HepG2 (cell line): ENCODE data around the gene STK25. TPM values are rescaled to one million over a fixed set of nuclear protein-coding genes. Genes with fewer than 3 reads are reported as not detected.
A peak's percentile ranks its signal among the peaks of the same experiment; 100 is the strongest.

Experiments
- HMGA1 ChIP-seq: sonication (generic); formaldehyde crosslinking; conservative IDR thresholded peaks from 2 replicates; pipeline ENCODE4 v1.4.0; 2020; ENCODE audit warnings: missing genetic modification reagents
- NFE2L1 ChIP-seq: sonication (generic); formaldehyde crosslinking; IDR thresholded peaks from 2 replicates; pipeline ENCODE4 v1.4.0; 2020; ENCODE audit warnings: missing genetic modification reagents, mild to moderate bottlenecking, borderline replicate concordance
- NFIB ChIP-seq: sonication (generic); formaldehyde crosslinking; IDR thresholded peaks from 2 replicates; pipeline ENCODE4 v1.9.0; 2021; ENCODE audit warnings: missing genetic modification reagents, mild to moderate bottlenecking, borderline replicate concordance
- NR3C1 ChIP-seq: sonication (generic); formaldehyde crosslinking; IDR thresholded peaks from 2 replicates; pipeline ENCODE4 v1.4.0; 2020; ENCODE audit warnings: missing genetic modification reagents
- SMAD9 ChIP-seq: sonication (generic); formaldehyde crosslinking; IDR thresholded peaks from 2 replicates; pipeline ENCODE4 v1.5.1; 2020; ENCODE audit warnings: mild to moderate bottlenecking, missing genetic modification reagents
- SOX5 ChIP-seq: IDR thresholded peaks from 2 replicates; pipeline ENCODE4 v1.6.1; 2016; ENCODE audit warnings: borderline replicate concordance
- SRSF9 ChIP-seq: fragments of 200-400 bp; formaldehyde crosslinking; IDR thresholded peaks from 2 replicates; pipeline ENCODE4 v1.6.1; 2018; ENCODE audit warnings: borderline replicate concordance, mild to moderate bottlenecking, low read depth, low read length; ENCODE audit not compliant: insufficient read depth, poor library complexity, severe bottlenecking
- STAG1 ChIP-seq: sonication (generic); formaldehyde crosslinking; IDR thresholded peaks from 2 replicates; pipeline ENCODE4 v1.4.0; 2020; ENCODE audit warnings: missing genetic modification reagents
- ZKSCAN1 ChIP-seq: fragments of 150-350 bp; IDR thresholded peaks from 2 replicates; pipeline ENCODE4 v1.6.1; 2014; ENCODE audit warnings: low read length
- ZNF207 ChIP-seq: fragments of 450-650 bp; IDR thresholded peaks from 2 replicates; pipeline ENCODE4 v1.6.1; 2016; ENCODE audit warnings: antibody characterized with exemption, borderline replicate concordance
- ZNF790 ChIP-seq: sonication (generic); formaldehyde crosslinking; IDR thresholded peaks from 2 replicates; pipeline ENCODE4 v1.8.0; 2022; ENCODE audit warnings: missing genetic modification reagents, mild to moderate bottlenecking, borderline replicate concordance
- ZNF839 ChIP-seq: sonication (generic); formaldehyde crosslinking; IDR thresholded peaks from 2 replicates; pipeline ENCODE4 v1.4.0; 2020; ENCODE audit warnings: missing genetic modification reagents, mild to moderate bottlenecking, borderline replicate concordance
- polyA plus RNA-seq, 8 experiments: library from polyadenylated mRNA; depleted of rRNA in 3 of 8; stranded (reverse) in 7 of 8; unstranded in 1 of 8; fragments of >200 nt; fragmentation: Illumina TruSeq in 4 of 8; extraction: Trizol in 4 of 8; gene quantifications; 2 replicates each; pipeline versions ENCODE4 v1.2.1 to v1.2.3, GENCODE V29; 2011 to 2016; ENCODE audit warnings: low read depth in 4 of 8, missing spikeins in 1 of 8, mixed read lengths in 1 of 8; ENCODE audit not compliant: insufficient read depth in 1 of 8
- total RNA-seq, 5 experiments: library from RNA; depleted of rRNA; stranded (reverse); fragments of >200 nt; fragmentation: Illumina TruSeq; extraction: Trizol; gene quantifications; 2 replicates each; pipeline ENCODE4 v1.2.3, GENCODE V29; 2016; ENCODE audit warnings: low read depth in 1 of 5
- TF ChIP-seq, protein P1 (sequence below), 2 experiments: sonication (generic) in 1 of 2; formaldehyde crosslinking in 1 of 2; IDR thresholded peaks; 2 replicates each; pipeline versions ENCODE4 v1.5.1 to v1.6.1; 2011 to 2020; ENCODE audit warnings: borderline replicate concordance in 1 of 2, low read depth in 1 of 2, low read length in 1 of 2, mild to moderate bottlenecking in 1 of 2, missing genetic modification reagents in 1 of 2, moderate library complexity in 1 of 2
- TF ChIP-seq, protein P2 (sequence below): sonication (generic); formaldehyde crosslinking; IDR thresholded peaks from 2 replicates; pipeline ENCODE4 v1.9.0; 2021; ENCODE audit warnings: missing genetic modification reagents, borderline replicate concordance
- TF ChIP-seq, protein P3 (sequence below): IDR thresholded peaks from 2 replicates; pipeline ENCODE4 v1.6.1; 2016; ENCODE audit warnings: mild to moderate bottlenecking, missing biosample characterization, missing genetic modification reagents
- TF ChIP-seq, protein P4 (sequence below): sonication (generic); IDR thresholded peaks from 2 replicates; pipeline ENCODE4 v1.6.1; 2016; ENCODE audit warnings: low read depth, borderline replicate concordance
- TF ChIP-seq, protein P5 (sequence below): sonication (generic); formaldehyde crosslinking; IDR thresholded peaks from 2 replicates; pipeline ENCODE4 v1.4.0; 2020; ENCODE audit warnings: mild to moderate bottlenecking, missing genetic modification reagents

The STK25 gene
- total and polyA plus RNA-seq, 2 of the 13 experiments (the other 11 are each of a cell fraction or from before 2014, with no cell fraction given), result 177 to 481 TPM

DNA sequence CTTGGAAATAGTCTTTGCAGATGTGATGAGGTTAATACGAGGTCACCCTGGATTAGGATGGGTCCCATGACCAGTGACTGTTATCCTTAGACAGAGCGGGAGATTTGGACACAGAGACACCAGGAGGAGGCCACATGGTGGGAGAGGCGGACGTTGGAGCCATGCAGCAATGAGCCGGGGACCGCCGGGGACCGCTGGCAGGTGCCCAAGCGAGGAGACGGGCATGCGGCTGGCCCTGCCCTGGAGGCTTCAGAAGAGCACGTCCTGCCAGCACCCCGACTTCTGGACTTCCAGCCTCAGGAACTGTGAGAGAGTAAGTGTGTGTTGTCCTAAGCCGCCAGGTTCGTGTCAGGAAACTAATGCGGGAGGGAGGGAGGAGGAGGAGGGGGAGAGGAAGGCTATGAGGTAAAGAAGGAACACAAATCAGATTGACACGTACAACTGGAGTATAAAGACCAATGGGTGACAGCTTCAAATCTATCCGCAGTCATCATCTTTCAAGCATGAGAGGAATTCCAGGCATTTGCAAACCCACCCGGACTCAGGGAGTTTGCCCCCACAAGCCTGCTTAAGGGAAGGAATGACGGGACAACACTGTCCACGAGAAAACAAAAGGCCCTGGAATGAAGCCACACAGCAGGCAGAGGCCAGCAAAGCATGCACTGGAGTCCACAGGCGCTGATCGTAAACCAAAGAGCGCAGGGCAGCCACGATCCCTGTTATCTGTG is 38.6 kb upstream of the STK25 start (continued):
- TF ChIP-seq ZNF839 (CRISPR knock-in tag), result peak; percentile 80; the same call in 1 of the 2 replicates
- no peak for TF ChIP-seq NFE2L1 (CRISPR knock-in tag)
- TF ChIP-seq HMGA1 (CRISPR knock-in tag), result no peak
- TF ChIP-seq, protein P1, sequence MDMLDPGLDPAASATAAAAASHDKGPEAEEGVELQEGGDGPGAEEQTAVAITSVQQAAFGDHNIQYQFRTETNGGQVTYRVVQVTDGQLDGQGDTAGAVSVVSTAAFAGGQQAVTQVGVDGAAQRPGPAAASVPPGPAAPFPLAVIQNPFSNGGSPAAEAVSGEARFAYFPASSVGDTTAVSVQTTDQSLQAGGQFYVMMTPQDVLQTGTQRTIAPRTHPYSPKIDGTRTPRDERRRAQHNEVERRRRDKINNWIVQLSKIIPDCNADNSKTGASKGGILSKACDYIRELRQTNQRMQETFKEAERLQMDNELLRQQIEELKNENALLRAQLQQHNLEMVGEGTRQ (IDR thresholded peaks at IDR 0.05; ENCODE audit: low read depth, low read length), result no peak
- TF ChIP-seq, protein P1 (CRISPR knock-in tag; IDR thresholded peaks at IDR 0.05; ENCODE audit: borderline replicate concordance), result no peak
- TF ChIP-seq STAG1, result no peak
- TF ChIP-seq NFIB, result no peak
- TF ChIP-seq, protein P2, sequence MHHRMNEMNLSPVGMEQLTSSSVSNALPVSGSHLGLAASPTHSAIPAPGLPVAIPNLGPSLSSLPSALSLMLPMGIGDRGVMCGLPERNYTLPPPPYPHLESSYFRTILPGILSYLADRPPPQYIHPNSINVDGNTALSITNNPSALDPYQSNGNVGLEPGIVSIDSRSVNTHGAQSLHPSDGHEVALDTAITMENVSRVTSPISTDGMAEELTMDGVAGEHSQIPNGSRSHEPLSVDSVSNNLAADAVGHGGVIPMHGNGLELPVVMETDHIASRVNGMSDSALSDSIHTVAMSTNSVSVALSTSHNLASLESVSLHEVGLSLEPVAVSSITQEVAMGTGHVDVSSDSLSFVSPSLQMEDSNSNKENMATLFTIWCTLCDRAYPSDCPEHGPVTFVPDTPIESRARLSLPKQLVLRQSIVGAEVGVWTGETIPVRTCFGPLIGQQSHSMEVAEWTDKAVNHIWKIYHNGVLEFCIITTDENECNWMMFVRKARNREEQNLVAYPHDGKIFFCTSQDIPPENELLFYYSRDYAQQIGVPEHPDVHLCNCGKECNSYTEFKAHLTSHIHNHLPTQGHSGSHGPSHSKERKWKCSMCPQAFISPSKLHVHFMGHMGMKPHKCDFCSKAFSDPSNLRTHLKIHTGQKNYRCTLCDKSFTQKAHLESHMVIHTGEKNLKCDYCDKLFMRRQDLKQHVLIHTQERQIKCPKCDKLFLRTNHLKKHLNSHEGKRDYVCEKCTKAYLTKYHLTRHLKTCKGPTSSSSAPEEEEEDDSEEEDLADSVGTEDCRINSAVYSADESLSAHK (CRISPR knock-in tag), result no peak
- no peak for TF ChIP-seq SRSF9
- no peak for TF ChIP-seq ZKSCAN1
- no peak for TF ChIP-seq ZNF790 (CRISPR knock-in tag)
- TF ChIP-seq, protein P3, sequence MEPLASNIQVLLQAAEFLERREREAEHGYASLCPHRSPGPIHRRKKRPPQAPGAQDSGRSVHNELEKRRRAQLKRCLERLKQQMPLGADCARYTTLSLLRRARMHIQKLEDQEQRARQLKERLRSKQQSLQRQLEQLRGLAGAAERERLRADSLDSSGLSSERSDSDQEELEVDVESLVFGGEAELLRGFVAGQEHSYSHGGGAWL (CRISPR knock-in tag), result peak; percentile 79
- TF ChIP-seq SOX5 (CRISPR knock-in tag), result peak; percentile 62
- TF ChIP-seq, protein P4, sequence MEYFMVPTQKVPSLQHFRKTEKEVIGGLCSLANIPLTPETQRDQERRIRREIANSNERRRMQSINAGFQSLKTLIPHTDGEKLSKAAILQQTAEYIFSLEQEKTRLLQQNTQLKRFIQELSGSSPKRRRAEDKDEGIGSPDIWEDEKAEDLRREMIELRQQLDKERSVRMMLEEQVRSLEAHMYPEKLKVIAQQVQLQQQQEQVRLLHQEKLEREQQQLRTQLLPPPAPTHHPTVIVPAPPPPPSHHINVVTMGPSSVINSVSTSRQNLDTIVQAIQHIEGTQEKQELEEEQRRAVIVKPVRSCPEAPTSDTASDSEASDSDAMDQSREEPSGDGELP, result peak; percentile 7; the same call in 1 of the 2 replicates
- TF ChIP-seq SMAD9 (CRISPR knock-in tag), result peak; percentile 79; the same call in 1 of the 2 replicates
- TF ChIP-seq ZNF207, result no peak
- no peak for TF ChIP-seq NR3C1 (CRISPR knock-in tag)
- TF ChIP-seq, protein P5, sequence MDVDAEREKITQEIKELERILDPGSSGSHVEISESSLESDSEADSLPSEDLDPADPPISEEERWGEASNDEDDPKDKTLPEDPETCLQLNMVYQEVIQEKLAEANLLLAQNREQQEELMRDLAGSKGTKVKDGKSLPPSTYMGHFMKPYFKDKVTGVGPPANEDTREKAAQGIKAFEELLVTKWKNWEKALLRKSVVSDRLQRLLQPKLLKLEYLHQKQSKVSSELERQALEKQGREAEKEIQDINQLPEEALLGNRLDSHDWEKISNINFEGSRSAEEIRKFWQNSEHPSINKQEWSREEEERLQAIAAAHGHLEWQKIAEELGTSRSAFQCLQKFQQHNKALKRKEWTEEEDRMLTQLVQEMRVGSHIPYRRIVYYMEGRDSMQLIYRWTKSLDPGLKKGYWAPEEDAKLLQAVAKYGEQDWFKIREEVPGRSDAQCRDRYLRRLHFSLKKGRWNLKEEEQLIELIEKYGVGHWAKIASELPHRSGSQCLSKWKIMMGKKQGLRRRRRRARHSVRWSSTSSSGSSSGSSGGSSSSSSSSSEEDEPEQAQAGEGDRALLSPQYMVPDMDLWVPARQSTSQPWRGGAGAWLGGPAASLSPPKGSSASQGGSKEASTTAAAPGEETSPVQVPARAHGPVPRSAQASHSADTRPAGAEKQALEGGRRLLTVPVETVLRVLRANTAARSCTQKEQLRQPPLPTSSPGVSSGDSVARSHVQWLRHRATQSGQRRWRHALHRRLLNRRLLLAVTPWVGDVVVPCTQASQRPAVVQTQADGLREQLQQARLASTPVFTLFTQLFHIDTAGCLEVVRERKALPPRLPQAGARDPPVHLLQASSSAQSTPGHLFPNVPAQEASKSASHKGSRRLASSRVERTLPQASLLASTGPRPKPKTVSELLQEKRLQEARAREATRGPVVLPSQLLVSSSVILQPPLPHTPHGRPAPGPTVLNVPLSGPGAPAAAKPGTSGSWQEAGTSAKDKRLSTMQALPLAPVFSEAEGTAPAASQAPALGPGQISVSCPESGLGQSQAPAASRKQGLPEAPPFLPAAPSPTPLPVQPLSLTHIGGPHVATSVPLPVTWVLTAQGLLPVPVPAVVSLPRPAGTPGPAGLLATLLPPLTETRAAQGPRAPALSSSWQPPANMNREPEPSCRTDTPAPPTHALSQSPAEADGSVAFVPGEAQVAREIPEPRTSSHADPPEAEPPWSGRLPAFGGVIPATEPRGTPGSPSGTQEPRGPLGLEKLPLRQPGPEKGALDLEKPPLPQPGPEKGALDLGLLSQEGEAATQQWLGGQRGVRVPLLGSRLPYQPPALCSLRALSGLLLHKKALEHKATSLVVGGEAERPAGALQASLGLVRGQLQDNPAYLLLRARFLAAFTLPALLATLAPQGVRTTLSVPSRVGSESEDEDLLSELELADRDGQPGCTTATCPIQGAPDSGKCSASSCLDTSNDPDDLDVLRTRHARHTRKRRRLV (CRISPR knock-in tag), result no peak
